GM12878 (cell line): Measurements from ENCODE around the gene GALNT18. TPM values are rescaled to one million over a fixed set of nuclear protein-coding genes. Genes with fewer than 3 reads are reported as not detected.

Experiments
- ATAC-seq: fragments of 200-7000 bp; cut with Tn5 transposase; 3 replicates; pipeline ENCODE4 v1.9.1; 2020; ENCODE audit warnings: mild to moderate bottlenecking, moderate library complexity
- BruUV-seq: library from RNA; stranded (reverse); fragments of 400-500 nt; replicated peaks from 2 replicates; lab custom pipeline; 2021; lab: Mats Ljungman, UMichigan
- CTCF ChIA-PET: fragments of 300-600 bp; sonication (Branson Sonifier 250); formaldehyde crosslinking; extraction: SDS; loops from one replicate; lab custom pipeline; 2021; ENCODE audit warnings: inconsistent platforms; lab: Yijun Ruan, JAX
- POLR2A ChIA-PET: fragments of 350-600 bp; formaldehyde crosslinking; extraction: SDS; loops from one replicate; lab custom pipeline; 2021; ENCODE audit warnings: inconsistent platforms; lab: Charles Lee
- RAD21 ChIA-PET: fragments of 300-600 bp; sonication (Branson Sonifier 250); formaldehyde crosslinking; loops from one replicate; lab custom pipeline; 2023; ENCODE audit warnings: antibody characterized with exemption; ENCODE audit not compliant: unreplicated experiment; lab: Charles Lee
- SMC1A ChIA-PET: fragments of 300-600 bp; sonication (Branson Sonifier 250); formaldehyde crosslinking; loops from one replicate; lab custom pipeline; 2023; ENCODE audit not compliant: unreplicated experiment, uncharacterized antibody; lab: Charles Lee
- DNase-seq: peaks from one replicate; pipeline ENCODE4 v3.0.0-alpha.2; 2011; ENCODE audit warnings: low read depth, low spot score
- FAIRE-seq: peaks from 3 replicates; lab custom pipeline; 2011; peaks lifted over from hg19 to GRCh38; lab: Jason Lieb, UNC
- H2AFZ ChIP-seq: 2 replicates; pipeline ENCODE4 v1.6.0; 2011; ENCODE audit warnings: low read depth, low read length, control low read depth; ENCODE audit not compliant: control insufficient read depth
- H3K27ac ChIP-seq: 2 replicates; pipeline ENCODE4 v1.5.1; 2011; ENCODE audit warnings: control low read depth; ENCODE audit not compliant: control insufficient read depth, insufficient read depth
- H3K27me3 ChIP-seq, 2 experiments: replicated peaks in 1 of 2; 2 replicates each; pipeline versions ENCODE4 v1.6.0 to v1.6.1; 2011; ENCODE audit warnings: low read length in 1 of 2; ENCODE audit not compliant: control insufficient read depth in 2 of 2, insufficient read depth in 2 of 2
- H3K36me3 ChIP-seq, 2 experiments: 2 replicates each; pipeline ENCODE4 v1.5.1; 2011; ENCODE audit warnings: low read length in 1 of 2; ENCODE audit not compliant: control insufficient read depth in 2 of 2, insufficient read depth in 2 of 2
- H3K4me1 ChIP-seq: 2 replicates; pipeline ENCODE4 v1.6.1; 2011; ENCODE audit warnings: mild to moderate bottlenecking, low read length, moderate library complexity, mixed read lengths; ENCODE audit not compliant: control insufficient read depth, insufficient read depth
- H3K4me2 ChIP-seq: 2 replicates; pipeline ENCODE4 v1.6.0; 2011; ENCODE audit warnings: control low read depth; ENCODE audit not compliant: control insufficient read depth, insufficient read depth
- H3K4me3 ChIP-seq: fragments of 200-600 bp; sonication (generic); 2 replicates; pipeline ENCODE4 v1.5.1; 2016
- H3K79me2 ChIP-seq: 2 replicates; pipeline ENCODE4 v1.6.0; 2011; ENCODE audit warnings: low read length; ENCODE audit not compliant: control insufficient read depth, insufficient read depth
- H3K9ac ChIP-seq: 2 replicates; pipeline ENCODE4 v1.8.0; 2011; ENCODE audit warnings: low read length, control low read depth, mixed read lengths; ENCODE audit not compliant: control insufficient read depth, insufficient read depth
- H3K9me3 ChIP-seq: replicated peaks from 3 replicates; pipeline ENCODE4 v1.5.1; 2011; ENCODE audit warnings: mild to moderate bottlenecking, low read length; ENCODE audit not compliant: control insufficient read depth, insufficient read depth
- H4K20me1 ChIP-seq: 2 replicates; pipeline ENCODE4 v1.6.0; 2011; ENCODE audit not compliant: control insufficient read depth, insufficient read depth
- BCLAF1 ChIP-seq: fragments of 450-650 bp; IDR thresholded peaks from 2 replicates; pipeline ENCODE4 v1.6.1; 2017; ENCODE audit warnings: antibody characterized with exemption, mild to moderate bottlenecking, moderate library complexity
- CHD1 ChIP-seq: IDR thresholded peaks from 2 replicates; pipeline ENCODE4 v1.6.1; 2012; ENCODE audit warnings: low read depth, low read length, improper control_type of control experiment
- E2F4 ChIP-seq: IDR thresholded peaks from 2 replicates; pipeline ENCODE4 v1.6.1; 2012; ENCODE audit warnings: low read depth, low read length, improper control_type of control experiment
- E4F1 ChIP-seq: fragments of 450-650 bp; IDR thresholded peaks from 2 replicates; pipeline ENCODE4 v1.6.1; 2018; ENCODE audit warnings: borderline replicate concordance, mild to moderate bottlenecking; ENCODE audit not compliant: partially characterized antibody
- GATAD2B ChIP-seq: fragments of 450-650 bp; conservative IDR thresholded peaks from 2 replicates; pipeline ENCODE4 v1.6.1; 2017; ENCODE audit warnings: low read depth, mild to moderate bottlenecking, moderate library complexity
- LARP7 ChIP-seq: fragments of 450-650 bp; IDR thresholded peaks from 2 replicates; pipeline ENCODE4 v1.6.1; 2017; ENCODE audit warnings: mild to moderate bottlenecking
- MTA3 ChIP-seq: IDR thresholded peaks from 2 replicates; pipeline ENCODE4 v1.6.1; 2012; ENCODE audit warnings: low read length, inconsistent platforms, borderline replicate concordance
- NFYA ChIP-seq: IDR thresholded peaks from 2 replicates; pipeline ENCODE4 v1.6.1; 2011; ENCODE audit warnings: low read depth, mild to moderate bottlenecking, low read length, improper control_type of control experiment, borderline replicate concordance
- POLR2AphosphoS2 ChIP-seq: IDR thresholded peaks from 2 replicates; pipeline ENCODE4 v1.6.1; 2011; ENCODE audit warnings: low read depth, mild to moderate bottlenecking, low read length, improper control_type of control experiment, moderate library complexity
- RCOR1 ChIP-seq: conservative IDR thresholded peaks from 2 replicates; pipeline ENCODE4 v1.6.1; 2012; ENCODE audit warnings: low read depth, low read length, improper control_type of control experiment
- RELB ChIP-seq: fragments of 450-650 bp; IDR thresholded peaks from 2 replicates; pipeline ENCODE4 v1.6.1; 2017; ENCODE audit warnings: low read depth, mild to moderate bottlenecking, moderate library complexity
- SRF ChIP-seq, 2 experiments: IDR thresholded peaks; 2 replicates each; pipeline ENCODE4 v1.6.1; 2011; ENCODE audit warnings: low read depth in 2 of 2, low read length in 2 of 2, mild to moderate bottlenecking in 1 of 2, moderate library complexity in 1 of 2
- TARDBP ChIP-seq: IDR thresholded peaks from 2 replicates; pipeline ENCODE4 v1.6.1; 2016; ENCODE audit warnings: borderline replicate concordance
- ZNF274 ChIP-seq: IDR thresholded peaks from one replicate; pipeline ENCODE4 v1.8.0; 2011; ENCODE audit not compliant: insufficient read length, insufficient read depth
- WGBS: methylation state at CpG from one replicate; pipeline ENCODE4 v1.1.6; 2016; ENCODE audit warnings: low lambda C conversion rate; ENCODE audit not compliant: insufficient replicate concordance, insufficient coverage; ENCODE audit errors: missing lambda C conversion rate; 5-methylcytosine and 5-hydroxymethylcytosine counted together
- in situ Hi-C: fragments of 300-500 bp; cut with MboI; formaldehyde crosslinking; loops from 9 replicates; pipeline ENCODE4 v1.14.3; 2018; ENCODE audit warnings: mixed read lengths
- intact Hi-C: fragments of 100-400 bp; cut with micrococcal nuclease; formaldehyde crosslinking; loops from one replicate; pipeline ENCODE4 v1.14.2; 2022; ENCODE audit not compliant: unreplicated experiment
- polyA plus RNA-seq, 11 experiments: library from polyadenylated mRNA; depleted of rRNA in 4 of 11; unstranded in 6 of 11; stranded (reverse) in 5 of 11; fragments of >200 nt; fragmentation: Nextera tagmentation in 4 of 11; fragmentation: Illumina TruSeq in 1 of 11; extraction: Ambion mirVana in 4 of 11; extraction: Trizol in 1 of 11; gene quantifications; 1 replicate in 1 of 11; 2 replicates in 10 of 11; pipeline versions ENCODE4 v1.2.1 to v1.2.3, GENCODE V29; 2011 to 2016; ENCODE audit warnings: inconsistent platforms in 2 of 11, missing spikeins in 2 of 11, low read depth in 1 of 11
- total RNA-seq, 4 experiments: library from RNA; depleted of rRNA in 3 of 4; stranded (reverse); fragments of >200 nt in 3 of 4; fragmentation: Illumina TruSeq in 1 of 4; extraction: Trizol in 1 of 4; gene quantifications; 2 replicates each; pipeline versions ENCODE4 v1.2.1 to v1.2.3, GENCODE V29; 2013 to 2021

The GALNT18 gene
- total and polyA plus RNA-seq, 10 of the 15 experiments (the other 5 are each of a cell fraction or from before 2014, with no cell fraction given), result 1.2 to 14.2 (median 6.3) TPM

- TF ChIP-seq E4F1, result no peak
Measured at GRCh38 chr11:11247086-11247485, 374.7 kb downstream of the GALNT18 start (continued).

GRCh38 chr11:11246166-11246565 lies 375.6 kb downstream of the GALNT18 start:
- no peak for FAIRE-seq
- Histone ChIP-seq H3K9ac (no peak overlapping the region), H4K20me1 (no peaks in the 10 kb centered on the region), H3K4me1 (peaks cover 13% of the 10 kb centered on the region), H2AFZ (no peak overlapping the region), H3K27me3 (no peaks in the 10 kb centered on the region), H3K9me3 (no peaks in the 10 kb centered on the region; the same call in 2 of the 3 replicates), H3K79me2 (no peaks in the 10 kb centered on the region), H3K36me3 (no peaks in the 10 kb centered on the region), H3K27ac (no peak overlapping the region), H3K4me2 (no peak overlapping the region), H3K4me3 (no peak overlapping the region)
- POLR2A ChIA-PET, result no interaction called here
- ATAC-seq, result no peak
- SMC1A ChIA-PET, result interaction anchor here (3.1 kb wide), 1 partner anchor 12 kb away, joined by 23 read pairs; no protein-coding TSS in a partner anchor
- RAD21 ChIA-PET, result no interaction called here
- in situ Hi-C loops, result no loop called here
- intact Hi-C loops, result no loop called here
- no TSS peak for BruUV-seq
- TF ChIP-seq SRF (IDR thresholded peaks at IDR 0.05; ENCODE audit: low read depth in 2 of 2, low read length in 2 of 2), result no peak
- TF ChIP-seq RELB, result no peak
- TF ChIP-seq POLR2AphosphoS2, result no peak
- no peak for TF ChIP-seq NFYA
- TF ChIP-seq BCLAF1, result no peak
- TF ChIP-seq ZNF274, result no peak
- no peak for TF ChIP-seq MTA3
- TF ChIP-seq GATAD2B, result no peak
- no peak for TF ChIP-seq LARP7
- no peak for TF ChIP-seq E2F4
- TF ChIP-seq RCOR1, result no peak
- TF ChIP-seq CHD1, result no peak
- TF ChIP-seq TARDBP, result no peak
- no peak for DNase-seq
- CTCF ChIA-PET, result interaction anchor here (4.6 kb wide), 1 partner anchor 14 kb away, joined by 24 read pairs; no protein-coding TSS in a partner anchor
- 95% methylated on average over 1 of the region's 1 CpG for WGBS
